WTC11 (cell line): ENCODE results near the gene VCAN. TPM values are rescaled to one million over a fixed set of nuclear protein-coding genes. Genes with fewer than 3 reads are reported as not detected.

Experiments used
- ATAC-seq: fragments of 200-7000 bp; cut with Tn5 transposase; 2 replicates; pipeline ENCODE4 v1.10.0; 2021; ENCODE audit warnings: mild to moderate bottlenecking, moderate library complexity
- CTCF ChIA-PET: fragments of 300-600 bp; sonication (Branson Sonifier 250); formaldehyde crosslinking; loops from one replicate; lab custom pipeline; 2021; ENCODE audit warnings: antibody characterized with exemption; lab: Charles Lee
- POLR2A ChIA-PET: fragments of 350-600 bp; sonication (Branson Sonifier 250); formaldehyde crosslinking; loops from one replicate; lab custom pipeline; 2021; ENCODE audit warnings: antibody characterized with exemption; lab: Charles Lee
- DNase-seq: peaks from one replicate; pipeline ENCODE4 v3.0.0; 2021; ENCODE audit warnings: low spot score
- H3K27ac Mint-ChIP-seq: 2 replicates; pipeline ENCODE4 v1.8.0; 2021; ENCODE audit warnings: mixed read lengths
- H3K27me3 Mint-ChIP-seq: 2 replicates; pipeline ENCODE4 v1.8.0; 2021; ENCODE audit warnings: low read depth, mild to moderate bottlenecking, moderate library complexity, mixed read lengths
- H3K36me3 Mint-ChIP-seq: 2 replicates; pipeline ENCODE4 v1.8.0; 2021; ENCODE audit warnings: mixed read lengths
- H3K4me1 Mint-ChIP-seq: 2 replicates; pipeline ENCODE4 v1.8.0; 2022; ENCODE audit warnings: mixed read lengths
- H3K4me3 Mint-ChIP-seq: 2 replicates; pipeline ENCODE4 v1.8.0; 2021; ENCODE audit warnings: mild to moderate bottlenecking, moderate library complexity, mixed read lengths
- H3K9me3 Mint-ChIP-seq: 2 replicates; pipeline ENCODE4 v1.8.0; 2021; ENCODE audit warnings: mixed read lengths
- AFF4 ChIP-seq: sonication (generic); formaldehyde crosslinking; IDR thresholded peaks from 2 replicates; pipeline ENCODE4 v1.8.1; 2023; ENCODE audit warnings: mild to moderate bottlenecking, missing genetic modification reagents, borderline replicate concordance
- ATF2 ChIP-seq: sonication (generic); formaldehyde crosslinking; IDR thresholded peaks from 2 replicates; pipeline ENCODE4 v1.8.1; 2022; ENCODE audit warnings: low read depth, missing genetic modification reagents, borderline replicate concordance
- ELF4 ChIP-seq: sonication (generic); formaldehyde crosslinking; IDR thresholded peaks from 2 replicates; pipeline ENCODE4 v1.8.1; 2022; ENCODE audit warnings: low read depth, mild to moderate bottlenecking, moderate library complexity, missing genetic modification reagents
- GRHL2 ChIP-seq: fragments of 250-450 bp; sonication (Bioruptor Pico); IDR thresholded peaks from 2 replicates; pipeline ENCODE4 v1.8.0; 2022; ENCODE audit warnings: mild to moderate bottlenecking, moderate library complexity; ENCODE audit not compliant: insufficient replicate concordance, severe bottlenecking
- IRF1 ChIP-seq: sonication (generic); formaldehyde crosslinking; IDR thresholded peaks from 2 replicates; pipeline ENCODE4 v1.8.0; 2023; ENCODE audit warnings: missing genetic modification reagents
- JAZF1 ChIP-seq: fragments of 250-450 bp; sonication (Bioruptor Pico); IDR thresholded peaks from 2 replicates; pipeline ENCODE4 v1.9.0; 2021; ENCODE audit warnings: moderate library complexity, mild to moderate bottlenecking, inconsistent platforms
- MAX ChIP-seq: sonication (generic); formaldehyde crosslinking; IDR thresholded peaks from 2 replicates; pipeline ENCODE4 v1.8.0; 2022; ENCODE audit warnings: mild to moderate bottlenecking, missing genetic modification reagents
- NFE2L1 ChIP-seq: sonication (generic); formaldehyde crosslinking; IDR thresholded peaks from 2 replicates; pipeline ENCODE4 v1.8.1; 2023; ENCODE audit warnings: missing genetic modification reagents
- PRDM15 ChIP-seq: sonication (generic); formaldehyde crosslinking; IDR thresholded peaks from 2 replicates; pipeline ENCODE4 v1.8.0; 2022; ENCODE audit warnings: missing genetic modification reagents
- PRRX2 ChIP-seq: fragments of 250-450 bp; sonication (Bioruptor Pico); IDR thresholded peaks from 2 replicates; pipeline ENCODE4 v1.8.0; 2021; ENCODE audit warnings: mild to moderate bottlenecking
- RORB ChIP-seq: fragments of 250-450 bp; sonication (Bioruptor Pico); IDR thresholded peaks from 2 replicates; pipeline ENCODE4 v1.9.0; 2021; ENCODE audit warnings: mild to moderate bottlenecking
- TEAD1 ChIP-seq: sonication (generic); formaldehyde crosslinking; IDR thresholded peaks from 2 replicates; pipeline ENCODE4 v1.8.0; 2022; ENCODE audit warnings: mild to moderate bottlenecking, missing genetic modification reagents
- TP53 ChIP-seq: sonication (generic); formaldehyde crosslinking; IDR thresholded peaks from 2 replicates; pipeline ENCODE4 v1.8.1; 2023; ENCODE audit warnings: mild to moderate bottlenecking, missing genetic modification reagents
- ZBTB21 ChIP-seq: sonication (generic); formaldehyde crosslinking; IDR thresholded peaks from 2 replicates; pipeline ENCODE4 v1.8.1; 2023; ENCODE audit warnings: mild to moderate bottlenecking, missing genetic modification reagents, borderline replicate concordance
- ZBTB43 ChIP-seq: sonication (generic); formaldehyde crosslinking; IDR thresholded peaks from 2 replicates; pipeline ENCODE4 v1.8.1; 2023; ENCODE audit warnings: mild to moderate bottlenecking, missing genetic modification reagents
- ZNF512 ChIP-seq: sonication (generic); formaldehyde crosslinking; IDR thresholded peaks from 2 replicates; pipeline ENCODE4 v1.8.1; 2022; ENCODE audit warnings: missing genetic modification reagents, borderline replicate concordance
- ZNF671 ChIP-seq: fragments of 250-450 bp; sonication (Bioruptor Pico); IDR thresholded peaks from 2 replicates; pipeline ENCODE4 v1.8.0; 2021; ENCODE audit warnings: mild to moderate bottlenecking
- total RNA-seq: library from RNA; stranded (reverse); gene quantifications from 3 replicates; pipeline ENCODE4 v1.2.3, GENCODE V29; 2021

The VCAN gene
- total RNA-seq, 1 experiment from 2014 or later = 276 TPM

- TF ChIP-seq ZBTB21 (CRISPR knock-in tag) (no peak), JAZF1 (no peak), ELF4 (CRISPR knock-in tag) (no peak), NFE2L1 (CRISPR knock-in tag) (no peak), RORB (no peak), IRF1 (CRISPR knock-in tag) (no peak)
- Mint-ChIP-seq H3K4me1 (no peaks in the 10 kb centered on the region), H3K27me3 (no peaks in the 10 kb centered on the region), H3K36me3 (peaks cover 44% of the 10 kb centered on the region), H3K4me3 (no peak overlapping the region), H3K27ac (no peak overlapping the region), H3K9me3 (no peaks in the 10 kb centered on the region)
- ChIA-PET CTCF (no interaction called here), POLR2A (no interaction called here)
- ATAC-seq (no peak), DNase-seq (no peak)
Observed at GRCh38 chr5:83524991-83525390, 53.4 kb downstream of the VCAN start.

GRCh38 chr5:83526289-83526688 is 54.7 kb downstream of the VCAN start:
- ATAC-seq = no peak
- peaks cover 31% of the 10 kb centered on the region for H3K36me3 Mint-ChIP-seq
- H3K9me3 Mint-ChIP-seq = no peaks in the 10 kb centered on the region
- no peaks in the 10 kb centered on the region for H3K27me3 Mint-ChIP-seq
- no peak for DNase-seq
- no peak for TF ChIP-seq TP53 (CRISPR knock-in tag)
- TF ChIP-seq PRDM15 (CRISPR knock-in tag) = no peak
- no peak for TF ChIP-seq ZBTB43
- TF ChIP-seq TEAD1 (CRISPR knock-in tag) = no peak
- TF ChIP-seq IRF1 (CRISPR knock-in tag) = no peak
- no peak for TF ChIP-seq PRRX2 (CRISPR knock-in tag)
- no peak for TF ChIP-seq ZNF512 (CRISPR knock-in tag)
- no peak for TF ChIP-seq MAX (CRISPR knock-in tag)
- no peak for TF ChIP-seq GRHL2 (CRISPR knock-in tag)
- no peak for TF ChIP-seq ATF2
- TF ChIP-seq AFF4 (CRISPR knock-in tag) = no peak
- TF ChIP-seq ZNF671 (CRISPR knock-in tag) = no peak
- H3K27ac Mint-ChIP-seq = no peak overlapping the region
- H3K4me1 Mint-ChIP-seq = peaks cover 9% of the 10 kb centered on the region
- POLR2A ChIA-PET = no interaction called here
- CTCF ChIA-PET = no interaction called here
- no peak overlapping the region for H3K4me3 Mint-ChIP-seq
